ENCODE measurements around the gene FREY1. TPM values are rescaled to one million over a fixed set of nuclear protein-coding genes. Genes with fewer than 3 reads are reported as not detected.

Gene FREY1
- total and polyA plus RNA-seq, 2 of the 13 experiments (the other 11 are each of a cell fraction or from before 2014, with no cell fraction given) = 0.44 to 0.73 TPM

- TF ChIP-seq ZBTB49 (CRISPR knock-in tag; IDR thresholded peaks at IDR 0.05; ENCODE audit: borderline replicate concordance) (no peak), SOX6 (IDR thresholded peaks at IDR 0.05) (no peak), SOX6 (CRISPR knock-in tag; IDR thresholded peaks at IDR 0.05) (peak; percentile 49), TBX3 (IDR thresholded peaks at IDR 0.05; ENCODE audit: borderline replicate concordance) (no peak), ZNF687 (CRISPR knock-in tag; IDR thresholded peaks at IDR 0.05) (peak; percentile 38), ZNF776 (CRISPR knock-in tag; IDR thresholded peaks at IDR 0.05) (peak; percentile 53; the same call in 1 of the 2 replicates), DBP (CRISPR knock-in tag; IDR thresholded peaks at IDR 0.05; ENCODE audit: not compliant biosample characterization) (no peak), SRY (CRISPR knock-in tag; IDR thresholded peaks at IDR 0.05) (peak; percentile 53), SOX13 (IDR thresholded peaks at IDR 0.05) (no peak), SOX13 (CRISPR knock-in tag; conservative IDR thresholded peaks at IDR 0.05 in 1 of 2, IDR thresholded peaks at IDR 0.05 in 1 of 2) (0 out of 4 replicates have a peak, but pooled peaks of 1 of the 2 experiments have one; percentile 15), MED8 (CRISPR knock-in tag; IDR thresholded peaks at IDR 0.05; ENCODE audit: insufficient replicate concordance) (peak; percentile 74), ZNF451 (CRISPR knock-in tag; IDR thresholded peaks at IDR 0.05) (no peak), SAP130 (CRISPR knock-in tag; IDR thresholded peaks at IDR 0.05; ENCODE audit: low read depth) (peak; percentile 75), REL (CRISPR knock-in tag; conservative IDR thresholded peaks at IDR 0.05) (0 out of 2 replicates have a peak, but pooled peaks have one; percentile 44), RELA (CRISPR knock-in tag; IDR thresholded peaks at IDR 0.05) (0 out of 2 replicates have a peak, but pooled peaks have one; percentile 27), PHF21A (CRISPR knock-in tag; IDR thresholded peaks at IDR 0.05) (peak; percentile 30; the same call in 1 of the 2 replicates), ZNF550 (CRISPR knock-in tag; IDR thresholded peaks at IDR 0.05; ENCODE audit: borderline replicate concordance) (peak; percentile 38; the same call in 1 of the 2 replicates), KLF13 (CRISPR knock-in tag; IDR thresholded peaks at IDR 0.05) (no peak)
- TF ChIP-seq, protein P1, sequence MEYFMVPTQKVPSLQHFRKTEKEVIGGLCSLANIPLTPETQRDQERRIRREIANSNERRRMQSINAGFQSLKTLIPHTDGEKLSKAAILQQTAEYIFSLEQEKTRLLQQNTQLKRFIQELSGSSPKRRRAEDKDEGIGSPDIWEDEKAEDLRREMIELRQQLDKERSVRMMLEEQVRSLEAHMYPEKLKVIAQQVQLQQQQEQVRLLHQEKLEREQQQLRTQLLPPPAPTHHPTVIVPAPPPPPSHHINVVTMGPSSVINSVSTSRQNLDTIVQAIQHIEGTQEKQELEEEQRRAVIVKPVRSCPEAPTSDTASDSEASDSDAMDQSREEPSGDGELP (IDR thresholded peaks at IDR 0.05; ENCODE audit: borderline replicate concordance, low read depth) = no peak; the same call in 1 of the 2 replicates
- TF ChIP-seq, protein P2, sequence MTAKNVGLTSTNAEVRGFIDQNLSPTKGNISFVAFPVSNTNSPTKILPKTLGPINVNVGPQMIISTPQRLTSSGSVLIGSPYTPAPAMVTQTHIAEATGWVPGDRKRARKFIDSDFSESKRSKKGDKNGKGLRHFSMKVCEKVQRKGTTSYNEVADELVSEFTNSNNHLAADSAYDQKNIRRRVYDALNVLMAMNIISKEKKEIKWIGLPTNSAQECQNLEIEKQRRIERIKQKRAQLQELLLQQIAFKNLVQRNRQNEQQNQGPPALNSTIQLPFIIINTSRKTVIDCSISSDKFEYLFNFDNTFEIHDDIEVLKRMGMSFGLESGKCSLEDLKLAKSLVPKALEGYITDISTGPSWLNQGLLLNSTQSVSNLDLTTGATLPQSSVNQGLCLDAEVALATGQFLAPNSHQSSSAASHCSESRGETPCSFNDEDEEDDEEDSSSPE (CRISPR knock-in tag; IDR thresholded peaks at IDR 0.05) = 0 out of 2 replicates have a peak, but pooled peaks have one; percentile 49
Measured at GRCh38 chr11:45918331-45918941, 11.4 kb upstream of the FREY1 start (continued).
